MG63 (cell line): ENCODE data around the gene TRIM24. TPM values are rescaled to one million over a fixed set of nuclear protein-coding genes. Genes with fewer than 3 reads are reported as not detected.
"Not testable (repeated sequence)": the region's sequence is repeated elsewhere in the genome, so short reads cannot be mapped to it uniquely, and the experiment has no call there.

ENCODE experiments used
- DNase-seq: peaks from one replicate; pipeline ENCODE4 v3.0.0-alpha.2; 2020
- H3K27me3 ChIP-seq: fragments of 250-450 bp; sonication (Bioruptor Pico); 2 replicates; pipeline ENCODE4 v1.5.1; 2020; ENCODE audit warnings: mild to moderate bottlenecking, moderate library complexity
- H3K36me3 ChIP-seq: fragments of 250-450 bp; sonication (Bioruptor Pico); 2 replicates; pipeline ENCODE4 v1.5.1; 2020; ENCODE audit warnings: mild to moderate bottlenecking, moderate library complexity
- H3K4me3 ChIP-seq: fragments of 250-450 bp; sonication (Bioruptor Pico); 2 replicates; pipeline ENCODE4 v1.5.1; 2020; ENCODE audit warnings: mild to moderate bottlenecking, moderate library complexity
- H3K9me3 ChIP-seq: fragments of 250-450 bp; sonication (Bioruptor Pico); 2 replicates; pipeline ENCODE4 v1.5.1; 2020; ENCODE audit warnings: mild to moderate bottlenecking, moderate library complexity
- total RNA-seq: library from RNA; depleted of rRNA; stranded (reverse); fragments of >200 nt; shearing (Covaris generic); gene quantifications from 2 replicates; pipeline ENCODE4 v1.2.3, GENCODE V29; 2014; ENCODE audit warnings: low replicate concordance

The TRIM24 gene
- total RNA-seq, 1 experiment from 2014 or later, result 4.1 TPM

- no peaks in the 10 kb centered on the region for H3K27me3 ChIP-seq
- H3K36me3 ChIP-seq, result no peaks in the 10 kb centered on the region
- H3K9me3 ChIP-seq, result no peaks in the 10 kb centered on the region
- no peak overlapping the region for H3K4me3 ChIP-seq
- no peak for DNase-seq
Observed at GRCh38 chr7:138480527-138480926, 20.5 kb downstream of the TRIM24 start.

- Histone ChIP-seq H3K4me3 (no peak overlapping the region), H3K27me3 (no peaks in the 10 kb centered on the region), H3K36me3 (no peaks in the 10 kb centered on the region), H3K9me3 (no peaks in the 10 kb centered on the region)
- DNase-seq, result no peak
Observed at GRCh38 chr7:138481447-138482380, 21.7 kb downstream of the TRIM24 start.

- H3K27me3 ChIP-seq, result no peaks in the 10 kb centered on the region
- H3K36me3 ChIP-seq, result no peaks in the 10 kb centered on the region
- DNase-seq, result no peak
- no peaks in the 10 kb centered on the region for H3K9me3 ChIP-seq
- H3K4me3 ChIP-seq, result no peak overlapping the region
Observed at GRCh38 chr7:138483531-138483930, 23.5 kb downstream of the TRIM24 start.

GRCh38 chr7:138485508-138485907, 25.4 kb downstream of the TRIM24 start:
- DNase-seq, H3K27me3 ChIP-seq, H3K9me3 ChIP-seq, H3K4me3 ChIP-seq, H3K36me3 ChIP-seq: not testable (repeated sequence)

GRCh38 chr7:138489139-138489538, 29.1 kb downstream of the TRIM24 start:
- H3K4me3 ChIP-seq, DNase-seq, H3K9me3 ChIP-seq, H3K27me3 ChIP-seq, H3K36me3 ChIP-seq: not testable (repeated sequence)

- Histone ChIP-seq H3K36me3 (no peaks in the 10 kb centered on the region), H3K27me3 (no peaks in the 10 kb centered on the region), H3K4me3 (no peak overlapping the region), H3K9me3 (no peaks in the 10 kb centered on the region)
- DNase-seq, result no peak
Observed at GRCh38 chr7:138491612-138492386, 31.7 kb downstream of the TRIM24 start.

GRCh38 chr7:138492423-138492822, 32.4 kb downstream of the TRIM24 start:
- no peaks in the 10 kb centered on the region for H3K36me3 ChIP-seq
- H3K4me3 ChIP-seq, result no peak overlapping the region

GRCh38 chr7:138493535-138493934, 33.5 kb downstream of the TRIM24 start:
- Histone ChIP-seq H3K4me3 (no peak overlapping the region), H3K9me3 (no peaks in the 10 kb centered on the region), H3K36me3 (no peaks in the 10 kb centered on the region), H3K27me3 (no peaks in the 10 kb centered on the region)
- no peak for DNase-seq

More at GRCh38 chr7:138492423-138492822, 32.4 kb downstream of the TRIM24 start:
- DNase-seq, result no peak
- Histone ChIP-seq H3K9me3 (no peaks in the 10 kb centered on the region), H3K27me3 (no peaks in the 10 kb centered on the region)

GRCh38 chr7:138495485-138495884, 35.4 kb downstream of the TRIM24 start:
- no peaks in the 10 kb centered on the region for H3K9me3 ChIP-seq
- no peaks in the 10 kb centered on the region for H3K36me3 ChIP-seq
- H3K4me3 ChIP-seq, result no peak overlapping the region
- DNase-seq, result no peak
- H3K27me3 ChIP-seq, result no peaks in the 10 kb centered on the region

- no peaks in the 10 kb centered on the region for H3K36me3 ChIP-seq
- H3K27me3 ChIP-seq, result no peaks in the 10 kb centered on the region
- H3K9me3 ChIP-seq, result no peaks in the 10 kb centered on the region
- no peak for DNase-seq
- H3K4me3 ChIP-seq, result no peak overlapping the region
Observed at GRCh38 chr7:138499340-138499739, 39.3 kb downstream of the TRIM24 start.

GRCh38 chr7:138500303-138500702, 40.2 kb downstream of the TRIM24 start:
- H3K9me3 ChIP-seq, H3K27me3 ChIP-seq, DNase-seq, H3K4me3 ChIP-seq, H3K36me3 ChIP-seq: not testable (repeated sequence)

GRCh38 chr7:138500892-138501291, 40.8 kb downstream of the TRIM24 start:
- Histone ChIP-seq H3K4me3 (no peak overlapping the region), H3K36me3 (no peaks in the 10 kb centered on the region), H3K27me3 (no peaks in the 10 kb centered on the region), H3K9me3 (no peaks in the 10 kb centered on the region)
- DNase-seq, result no peak

- H3K27me3 ChIP-seq, result no peaks in the 10 kb centered on the region
- no peak for DNase-seq
- no peak overlapping the region for H3K4me3 ChIP-seq
- no peaks in the 10 kb centered on the region for H3K36me3 ChIP-seq
- H3K9me3 ChIP-seq, result no peaks in the 10 kb centered on the region
Observed at GRCh38 chr7:138502023-138502767, 42.1 kb downstream of the TRIM24 start.

GRCh38 chr7:138505361-138505873, 45.4 kb downstream of the TRIM24 start:
- Histone ChIP-seq H3K9me3 (no peaks in the 10 kb centered on the region), H3K4me3 (no peak overlapping the region), H3K36me3 (no peaks in the 10 kb centered on the region), H3K27me3 (no peaks in the 10 kb centered on the region)
- no peak for DNase-seq

- Histone ChIP-seq H3K36me3 (no peaks in the 10 kb centered on the region; the same call in 1 of the 2 replicates), H3K27me3 (no peaks in the 10 kb centered on the region), H3K4me3 (no peak overlapping the region), H3K9me3 (no peaks in the 10 kb centered on the region)
- DNase-seq, result no peak
Observed at GRCh38 chr7:138506764-138507163, 46.7 kb downstream of the TRIM24 start.

- Histone ChIP-seq H3K36me3 (no peaks in the 10 kb centered on the region; the same call in 1 of the 2 replicates), H3K27me3 (no peaks in the 10 kb centered on the region), H3K9me3 (no peaks in the 10 kb centered on the region), H3K4me3 (no peak overlapping the region)
- no peak for DNase-seq
Observed at GRCh38 chr7:138510003-138510402, 49.9 kb downstream of the TRIM24 start.
